Epithelial cell of proximal tubule (primary cell): ENCODE results near the gene KLRC4. TPM values are rescaled to one million over a fixed set of nuclear protein-coding genes. Genes with fewer than 3 reads are reported as not detected.
"Not testable (repeated sequence)": the region's sequence is repeated elsewhere in the genome, so short reads cannot be mapped to it uniquely, and the experiment has no call there.

Experiments
- DNase-seq: peaks from one replicate; pipeline ENCODE4 v3.0.0-alpha.2; 2011; ENCODE audit warnings: low read depth
- H3K4me3 ChIP-seq: 2 replicates; pipeline ENCODE4 v1.5.1; 2011; ENCODE audit warnings: low read depth, mild to moderate bottlenecking, low read length
- CTCF ChIP-seq: conservative IDR thresholded peaks from 2 replicates; pipeline ENCODE4 v1.5.1; 2012; ENCODE audit warnings: low read depth, mild to moderate bottlenecking, low read length
- total RNA-seq: library from RNA; depleted of rRNA; stranded (reverse); fragments of >200 nt; gene quantifications from 2 replicates; pipeline ENCODE4 v1.2.3, GENCODE V29; 2015

Gene KLRC4
- total RNA-seq, 1 donor from 2014 or later = not detected

DNA sequence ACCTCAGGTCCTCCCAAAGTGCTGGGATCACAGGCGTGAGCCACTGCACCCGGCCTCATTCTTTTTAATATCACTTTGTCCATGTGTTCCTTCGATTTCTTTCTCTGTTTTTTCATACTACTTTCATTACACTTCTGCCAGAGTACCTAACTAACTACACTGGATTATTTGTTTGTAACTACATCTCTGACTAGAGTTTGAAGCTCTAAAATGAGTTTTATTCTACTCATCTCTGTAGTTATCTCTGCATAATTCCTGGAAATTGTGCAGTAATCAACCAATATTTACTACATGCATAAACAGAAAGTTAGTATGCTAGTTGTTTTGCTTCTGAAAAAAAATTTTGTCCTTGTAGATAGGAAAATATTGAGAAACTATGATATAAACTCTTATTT is 34.9 kb downstream of the KLRC4 start:
- DNase-seq = no peak
- no peak overlapping the region for H3K4me3 ChIP-seq
- TF ChIP-seq CTCF = no peak

DNA sequence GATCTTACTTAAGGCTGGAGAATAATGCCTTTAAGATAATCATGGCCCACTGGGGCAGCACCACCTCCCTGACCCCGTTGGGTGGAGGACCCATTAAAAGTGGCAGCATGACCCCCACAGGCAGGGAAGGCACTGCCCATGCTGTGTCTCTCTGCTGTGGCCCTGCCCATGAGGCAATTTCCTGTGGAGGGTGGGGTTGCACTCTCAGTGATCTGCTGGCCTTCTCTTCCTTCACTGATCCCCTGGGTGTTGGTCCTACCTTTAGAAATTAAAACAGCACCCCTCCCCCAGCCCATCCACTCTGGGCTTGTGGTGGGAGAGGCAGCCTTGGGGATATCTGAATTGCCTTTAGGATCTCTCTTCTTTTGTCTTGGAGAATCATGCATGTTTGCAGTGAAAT is 37.0 kb downstream of the KLRC4 start:
- no peak for TF ChIP-seq CTCF
- no peak overlapping the region for H3K4me3 ChIP-seq
- no peak for DNase-seq

DNA sequence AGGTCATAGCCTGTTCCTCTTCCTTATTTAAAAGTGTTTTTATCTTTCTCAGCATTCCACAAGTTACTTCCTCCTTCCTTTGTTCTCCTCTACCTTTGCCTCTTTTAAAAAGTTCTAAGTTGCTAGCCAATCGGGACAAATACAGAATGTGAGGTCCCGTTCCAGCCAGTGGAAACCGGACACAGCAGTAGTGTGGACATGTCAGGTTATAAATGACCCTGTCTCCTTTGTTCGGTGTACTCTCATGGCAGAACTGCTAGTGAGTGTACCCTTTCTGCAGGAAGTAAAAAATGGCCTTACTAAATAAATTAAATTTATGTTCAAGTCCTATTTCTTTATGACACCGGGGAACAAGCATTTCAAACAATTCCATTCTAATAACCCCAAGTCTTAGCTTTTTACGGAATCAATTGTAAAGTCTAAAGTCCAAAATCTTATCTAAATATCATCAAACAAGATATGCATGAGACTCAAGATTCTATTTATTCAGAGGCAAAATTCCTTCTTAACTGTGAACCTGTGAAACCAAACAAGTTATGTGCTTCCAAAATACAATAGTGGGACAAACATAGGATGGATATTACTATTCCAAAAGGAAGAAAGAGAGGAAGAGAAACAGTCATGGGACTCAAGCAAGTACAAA is 37.5 kb downstream of the KLRC4 start:
- H3K4me3 ChIP-seq, DNase-seq: not testable (repeated sequence)

GRCh38 chr12:10369557-10370415 is 39.8 kb downstream of the KLRC4 start:
- DNase-seq = no peak
- no peak overlapping the region for H3K4me3 ChIP-seq
- TF ChIP-seq CTCF = no peak

DNA sequence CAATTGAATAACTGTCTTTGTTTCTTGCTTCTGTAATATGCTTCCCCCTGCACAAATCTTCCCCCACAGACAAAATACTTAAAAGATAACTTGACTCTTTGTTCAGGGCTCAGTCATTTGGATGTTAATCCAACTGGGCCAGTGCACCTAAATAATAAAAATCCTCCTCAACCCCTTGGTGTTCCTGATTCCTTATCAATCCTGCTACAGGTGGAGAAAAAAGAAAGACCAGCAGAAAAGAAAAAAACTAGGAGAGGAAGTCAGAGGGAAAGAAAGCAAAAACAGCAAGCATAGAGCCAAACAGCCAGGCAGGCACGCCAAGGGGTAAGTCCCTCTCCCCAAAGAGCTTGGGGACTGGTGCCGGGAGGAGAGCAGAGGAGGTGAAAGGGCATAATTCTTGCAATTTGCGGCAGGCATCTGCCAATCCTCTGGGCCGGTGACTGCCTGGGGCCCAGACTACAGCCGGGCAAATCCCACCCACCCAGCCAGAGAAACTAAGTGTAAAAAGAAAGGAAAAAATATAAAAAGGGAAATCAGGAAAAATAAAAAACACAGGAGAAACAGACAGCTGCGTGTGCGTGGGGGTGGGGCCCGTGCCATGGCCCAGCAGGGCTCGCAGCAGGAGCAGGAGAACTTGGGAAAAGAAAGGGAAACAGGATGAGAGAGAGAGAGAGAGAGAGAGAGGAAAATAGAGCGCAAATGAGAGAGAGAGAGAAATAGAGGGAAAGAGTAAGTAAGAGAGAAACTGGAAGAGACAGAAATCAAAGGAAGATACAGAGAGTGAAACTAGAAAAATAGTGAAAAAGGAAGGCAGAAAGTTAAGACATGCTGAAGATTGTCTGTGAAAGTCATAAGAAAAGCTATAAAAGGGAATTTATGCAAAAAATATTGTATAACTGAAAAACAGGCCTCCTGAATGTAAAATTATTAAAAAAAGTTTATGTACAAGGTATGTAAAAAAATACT is 41.1 kb downstream of the KLRC4 start:
- H3K4me3 ChIP-seq = no peak overlapping the region
- DNase-seq = no peak
- TF ChIP-seq CTCF = no peak

GRCh38 chr12:10367714-10368113 is 41.8 kb downstream of the KLRC4 start:
- DNase-seq = not testable (repeated sequence)

DNA sequence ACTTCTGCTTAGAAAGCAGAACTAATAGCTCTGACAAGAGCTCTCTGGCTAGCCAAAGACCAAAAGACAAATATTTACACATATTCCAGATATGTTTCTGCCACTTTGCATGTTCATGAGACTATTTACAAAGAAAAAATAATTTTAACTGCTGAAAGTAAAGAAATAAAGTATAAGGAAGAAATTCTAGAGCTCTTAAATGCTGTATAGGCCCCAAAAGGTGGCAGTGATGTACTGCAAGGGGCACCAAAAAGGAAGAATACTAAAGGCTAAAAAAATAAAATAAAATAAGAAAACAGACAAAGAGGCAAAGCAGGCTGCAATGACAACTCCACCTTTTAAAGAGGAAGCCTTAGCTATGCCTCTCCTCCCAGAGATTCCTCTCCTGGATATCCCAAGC is 42.7 kb downstream of the KLRC4 start:
- H3K4me3 ChIP-seq = no peak overlapping the region
- no peak for DNase-seq
- peak; percentile 49 for TF ChIP-seq CTCF

More at GRCh38 chr12:10367714-10368113, 41.8 kb downstream of the KLRC4 start:
- not testable (repeated sequence) for H3K4me3 ChIP-seq
